Neural progenitor cell (in vitro differentiated cells): ENCODE results near the gene SEZ6L. TPM values are rescaled to one million over a fixed set of nuclear protein-coding genes. Genes with fewer than 3 reads are reported as not detected.

Source experiments
- DNase-seq: peaks from one replicate; pipeline ENCODE4 v3.0.0-alpha.2; 2016; ENCODE audit warnings: low spot score
- H2AFZ ChIP-seq: fragments of 200-600 bp; sonication (generic); replicated peaks from 2 replicates; pipeline ENCODE4 v1.6.1; 2016; ENCODE audit warnings: antibody characterized with exemption
- H3F3A ChIP-seq: fragments of 200-600 bp; sonication (generic); 2 replicates; pipeline ENCODE4 v1.6.1; 2016; ENCODE audit warnings: antibody characterized with exemption, low read depth
- H3K27ac ChIP-seq: fragments of 200-600 bp; sonication (generic); 2 replicates; pipeline ENCODE4 v1.5.1; 2016; ENCODE audit warnings: mild to moderate bottlenecking
- H3K27me3 ChIP-seq: fragments of 200-600 bp; sonication (generic); 2 replicates; pipeline ENCODE4 v1.6.1; 2016; ENCODE audit warnings: mild to moderate bottlenecking, moderate library complexity
- H3K36me3 ChIP-seq: fragments of 200-600 bp; sonication (generic); 2 replicates; pipeline ENCODE4 v1.5.1; 2016
- H3K4me1 ChIP-seq: fragments of 200-600 bp; sonication (generic); 2 replicates; pipeline ENCODE4 v1.6.1; 2016; ENCODE audit warnings: mixed run types
- H3K4me2 ChIP-seq: fragments of 200-600 bp; sonication (generic); 2 replicates; pipeline ENCODE4 v1.6.1; 2016
- H3K4me3 ChIP-seq: fragments of 200-600 bp; sonication (generic); 2 replicates; pipeline ENCODE4 v1.5.1; 2016
- H3K79me2 ChIP-seq: fragments of 200-600 bp; sonication (generic); 2 replicates; pipeline ENCODE4 v1.6.1; 2016; ENCODE audit warnings: low read depth
- H3K9ac ChIP-seq: fragments of 200-600 bp; sonication (generic); 2 replicates; pipeline ENCODE4 v1.6.1; 2016
- H3K9me3 ChIP-seq: fragments of 200-600 bp; sonication (generic); 2 replicates; pipeline ENCODE4 v1.5.1; 2016; ENCODE audit warnings: low read depth
- H4K20me1 ChIP-seq: fragments of 200-600 bp; sonication (generic); 2 replicates; pipeline ENCODE4 v1.6.1; 2016; ENCODE audit warnings: low read depth
- H3K27ac Mint-ChIP-seq: 3 replicates; pipeline ENCODE4 v1.8.0; 2021; ENCODE audit warnings: mixed read lengths
- H3K27me3 Mint-ChIP-seq: 2 replicates; pipeline ENCODE4 v1.8.0; 2022; ENCODE audit warnings: low read depth, mild to moderate bottlenecking, inconsistent platforms, moderate library complexity, mixed read lengths; ENCODE audit not compliant: insufficient read depth
- H3K36me3 Mint-ChIP-seq: 3 replicates; pipeline ENCODE4 v1.8.0; 2021; ENCODE audit warnings: mixed read lengths
- H3K4me1 Mint-ChIP-seq: 3 replicates; pipeline ENCODE4 v1.8.0; 2021; ENCODE audit warnings: mixed read lengths
- H3K4me3 Mint-ChIP-seq: 3 replicates; pipeline ENCODE4 v1.8.0; 2021; ENCODE audit warnings: mild to moderate bottlenecking, moderate library complexity, mixed read lengths
- H3K9me3 Mint-ChIP-seq: 3 replicates; pipeline ENCODE4 v1.8.0; 2020; ENCODE audit warnings: mixed read lengths
- EZH2 ChIP-seq: fragments of 200-600 bp; sonication (generic); IDR thresholded peaks from 2 replicates; pipeline ENCODE4 v1.6.1; 2017; ENCODE audit warnings: antibody characterized with exemption, mild to moderate bottlenecking, moderate library complexity
- EZH2phosphoT487 ChIP-seq: fragments of 200-600 bp; sonication (generic); IDR thresholded peaks from 2 replicates; pipeline ENCODE4 v1.6.1; 2017; ENCODE audit warnings: antibody characterized with exemption
- total RNA-seq: library from RNA; depleted of rRNA; stranded (reverse); fragments of >200 nt; gene quantifications from 2 replicates; pipeline ENCODE4 v1.2.3, GENCODE V29; 2015; ENCODE audit warnings: low replicate concordance
- TF ChIP-seq, protein P1 (sequence below): fragments of 200-600 bp; sonication (generic); IDR thresholded peaks from 2 replicates; pipeline ENCODE4 v1.5.1; 2017; ENCODE audit warnings: antibody characterized with exemption, mild to moderate bottlenecking

Gene SEZ6L
- total RNA-seq, 1 donor from 2014 or later = 0.22 TPM

DNA sequence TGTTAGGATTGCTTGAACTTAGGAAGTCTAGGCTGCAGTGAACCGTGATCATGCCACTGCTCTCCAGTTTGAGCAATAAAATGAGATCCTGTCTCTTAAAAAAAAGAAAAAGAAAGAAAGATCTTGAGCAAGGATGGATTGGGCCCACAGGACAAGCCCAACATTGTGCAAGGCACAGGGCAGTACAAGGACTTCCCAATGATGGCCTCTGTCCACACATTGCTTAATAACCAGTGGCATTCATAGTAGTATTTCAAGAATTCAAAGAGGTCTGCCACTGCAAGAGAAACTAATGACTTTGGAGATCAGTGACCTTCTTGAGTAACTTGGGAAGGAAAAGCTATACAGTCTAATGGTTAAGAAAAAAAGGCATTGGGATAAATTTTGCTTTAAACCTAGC lies 44.6 kb downstream of the SEZ6L start:
- Mint-ChIP-seq H3K4me1 (peaks cover 21% of the 10 kb centered on the region), H3K4me3 (no peak overlapping the region), H3K27ac (no peak overlapping the region), H3K27me3 (peaks cover 2% of the 10 kb centered on the region), H3K36me3 (no peaks in the 10 kb centered on the region), H3K9me3 (no peaks in the 10 kb centered on the region)
- H3K4me1 ChIP-seq = peaks cover 6% of the 10 kb centered on the region
- no peaks in the 10 kb centered on the region for H4K20me1 ChIP-seq
- H3K79me2 ChIP-seq = no peaks in the 10 kb centered on the region
- H3K27me3 ChIP-seq = peaks cover 31% of the 10 kb centered on the region
- no peak overlapping the region for H2AFZ ChIP-seq
- no peak for DNase-seq
- H3K9me3 ChIP-seq = no peaks in the 10 kb centered on the region
- no peak overlapping the region for H3K4me3 ChIP-seq
- H3F3A ChIP-seq = no peaks in the 10 kb centered on the region
- no peak overlapping the region for H3K9ac ChIP-seq
- no peaks in the 10 kb centered on the region for H3K36me3 ChIP-seq
- H3K4me2 ChIP-seq = no peak overlapping the region
- H3K27ac ChIP-seq = no peak overlapping the region
- TF ChIP-seq EZH2phosphoT487 (no peak), EZH2 (no peak)
- TF ChIP-seq, protein P1, sequence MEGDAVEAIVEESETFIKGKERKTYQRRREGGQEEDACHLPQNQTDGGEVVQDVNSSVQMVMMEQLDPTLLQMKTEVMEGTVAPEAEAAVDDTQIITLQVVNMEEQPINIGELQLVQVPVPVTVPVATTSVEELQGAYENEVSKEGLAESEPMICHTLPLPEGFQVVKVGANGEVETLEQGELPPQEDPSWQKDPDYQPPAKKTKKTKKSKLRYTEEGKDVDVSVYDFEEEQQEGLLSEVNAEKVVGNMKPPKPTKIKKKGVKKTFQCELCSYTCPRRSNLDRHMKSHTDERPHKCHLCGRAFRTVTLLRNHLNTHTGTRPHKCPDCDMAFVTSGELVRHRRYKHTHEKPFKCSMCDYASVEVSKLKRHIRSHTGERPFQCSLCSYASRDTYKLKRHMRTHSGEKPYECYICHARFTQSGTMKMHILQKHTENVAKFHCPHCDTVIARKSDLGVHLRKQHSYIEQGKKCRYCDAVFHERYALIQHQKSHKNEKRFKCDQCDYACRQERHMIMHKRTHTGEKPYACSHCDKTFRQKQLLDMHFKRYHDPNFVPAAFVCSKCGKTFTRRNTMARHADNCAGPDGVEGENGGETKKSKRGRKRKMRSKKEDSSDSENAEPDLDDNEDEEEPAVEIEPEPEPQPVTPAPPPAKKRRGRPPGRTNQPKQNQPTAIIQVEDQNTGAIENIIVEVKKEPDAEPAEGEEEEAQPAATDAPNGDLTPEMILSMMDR = no peak

DNA sequence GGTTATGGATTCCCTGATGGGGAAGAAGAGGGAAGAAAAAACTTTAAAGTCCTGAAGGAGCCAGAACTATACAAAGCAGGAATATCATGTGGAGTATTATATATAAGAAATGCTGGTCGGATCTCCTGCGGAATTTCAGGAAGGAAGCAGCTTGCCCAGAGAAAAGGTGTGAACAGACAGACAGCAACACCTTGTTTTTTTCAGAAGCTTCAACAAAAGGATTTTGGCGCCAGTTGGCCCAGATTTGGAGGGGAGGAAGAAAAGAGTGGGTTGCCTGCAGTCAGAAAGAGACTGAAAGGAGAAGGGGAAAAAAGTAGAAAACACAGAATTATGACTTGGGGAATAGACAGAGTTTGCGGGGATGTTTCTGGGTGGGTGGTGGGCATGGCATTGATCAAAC lies 45.2 kb downstream of the SEZ6L start:
- TF ChIP-seq EZH2phosphoT487 = no peak
- TF ChIP-seq EZH2 = no peak
- TF ChIP-seq, protein P1 = no peak
- Histone ChIP-seq H3K4me1 (peaks cover 6% of the 10 kb centered on the region), H3K4me3 (no peak overlapping the region), H3K36me3 (no peaks in the 10 kb centered on the region), H3F3A (no peaks in the 10 kb centered on the region), H3K9ac (no peak overlapping the region), H3K27me3 (peaks cover 31% of the 10 kb centered on the region), H3K79me2 (no peaks in the 10 kb centered on the region), H4K20me1 (no peaks in the 10 kb centered on the region), H2AFZ (no peak overlapping the region), H3K9me3 (no peaks in the 10 kb centered on the region), H3K27ac (no peak overlapping the region), H3K4me2 (no peak overlapping the region)
- no peak for DNase-seq
- Mint-ChIP-seq H3K4me3 (no peak overlapping the region), H3K27me3 (peaks cover 1% of the 10 kb centered on the region), H3K36me3 (no peaks in the 10 kb centered on the region), H3K9me3 (no peaks in the 10 kb centered on the region), H3K27ac (no peak overlapping the region), H3K4me1 (peaks cover 21% of the 10 kb centered on the region)

DNA sequence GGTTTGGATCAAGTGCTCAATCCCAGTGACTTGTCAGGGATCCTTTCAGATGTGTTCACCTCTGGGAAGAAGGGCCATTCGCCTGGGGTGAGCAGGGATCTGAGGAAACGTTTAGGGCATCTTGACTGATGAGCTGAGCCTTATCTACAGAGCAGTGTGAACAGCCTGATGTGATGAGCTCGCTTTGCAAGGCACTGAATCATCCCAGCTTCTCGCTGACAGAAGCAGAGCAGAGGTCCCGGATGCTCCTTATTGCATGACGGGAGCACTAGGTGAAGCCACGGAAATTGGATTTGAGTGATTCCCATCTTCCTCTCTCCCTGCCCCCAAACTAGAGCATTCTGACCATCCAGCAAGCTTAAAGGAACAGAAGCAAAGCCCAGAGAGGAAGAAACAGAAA lies 46.5 kb downstream of the SEZ6L start:
- Mint-ChIP-seq H3K27ac (no peak overlapping the region), H3K27me3 (no peaks in the 10 kb centered on the region), H3K4me1 (peaks cover 10% of the 10 kb centered on the region), H3K36me3 (no peaks in the 10 kb centered on the region), H3K9me3 (no peaks in the 10 kb centered on the region), H3K4me3 (no peak overlapping the region)
- Histone ChIP-seq H3K36me3 (no peaks in the 10 kb centered on the region), H3K79me2 (no peaks in the 10 kb centered on the region), H3K27me3 (peaks cover 31% of the 10 kb centered on the region), H3K27ac (no peak overlapping the region), H3K4me2 (no peak overlapping the region), H3K4me3 (no peak overlapping the region), H3K9ac (no peak overlapping the region), H3K9me3 (no peaks in the 10 kb centered on the region), H3K4me1 (peaks cover 6% of the 10 kb centered on the region), H3F3A (no peaks in the 10 kb centered on the region), H2AFZ (peak overlapping the region; percentile 58), H4K20me1 (no peaks in the 10 kb centered on the region)
- DNase-seq = no peak
- TF ChIP-seq EZH2phosphoT487 = no peak
- TF ChIP-seq EZH2 = no peak
- TF ChIP-seq, protein P1 = no peak
